GM12873 (cell line): ENCODE measurements around the gene CYP19A1.

ENCODE experiments used
- CTCF ChIP-seq: IDR thresholded peaks from 2 replicates; pipeline ENCODE4 v1.5.1; 2012; ENCODE audit warnings: low read depth, mild to moderate bottlenecking, moderate library complexity, low read length, control low read depth; ENCODE audit not compliant: insufficient read depth; ENCODE audit errors: missing control alignments

The CYP19A1 gene

GRCh38 chr15:51289290-51289689, 49.1 kb downstream of the CYP19A1 start:
- no peak for TF ChIP-seq CTCF

- TF ChIP-seq CTCF: no peak
Measured at GRCh38 chr15:51288143-51289065, 50.0 kb downstream of the CYP19A1 start.

- TF ChIP-seq CTCF: peak; percentile 41
Measured at GRCh38 chr15:51286816-51287215, 51.6 kb downstream of the CYP19A1 start.

GRCh38 chr15:51285399-51285798, 53.0 kb downstream of the CYP19A1 start:
- no peak for TF ChIP-seq CTCF

GRCh38 chr15:51284871-51285270, 53.5 kb downstream of the CYP19A1 start:
- no peak for TF ChIP-seq CTCF

- peak; percentile 22 for TF ChIP-seq CTCF
Measured at GRCh38 chr15:51283026-51283425, 55.4 kb downstream of the CYP19A1 start.

- TF ChIP-seq CTCF: peak; percentile 80
Measured at GRCh38 chr15:51281368-51281967, 56.9 kb downstream of the CYP19A1 start.
